Activated CD8-positive, alpha-beta memory T cell treated with anti-CD3 and anti-CD28 coated beads, Interleukin-2, amount 50 U/mL, for 1 hour (primary cell): ENCODE data around the gene CAMTA2.
"Not testable (repeated sequence)": the region's sequence is repeated elsewhere in the genome, so short reads cannot be mapped to it uniquely, and the experiment has no call there.

Experiments
- DNase-seq: peaks from one replicate; pipeline ENCODE4 v3.0.0-alpha.2; 2020; ENCODE audit errors: extremely low read depth

CAMTA2 gene

GRCh38 chr17:4986951-4987766 is at the start of gene CAMTA2:
CAMTA2 (minus strand) TSS chr17:4987675; CDS start chr17:4986222, 1,453 bp downstream.
- DNase-seq, result peak; percentile 64

GRCh38 chr17:5035315-5035714 is 47.8 kb upstream of the CAMTA2 start, which contains the start of gene SLC52A1:
SLC52A1 (minus strand) TSS chr17:5035426; CDS start chr17:5034606, 820 bp downstream.
- no peak for DNase-seq

GRCh38 chr17:5034651-5035050 is 47.2 kb upstream of the CAMTA2 start:
- DNase-seq, result no peak

- DNase-seq, result no peak
These were observed 46.6 kb upstream of the CAMTA2 start for GRCh38 chr17:5034063-5034462.

GRCh38 chr17:5033352-5034015 is 46.0 kb upstream of the CAMTA2 start:
- DNase-seq, result no peak

- no peak for DNase-seq
These were observed 45.4 kb upstream of the CAMTA2 start for GRCh38 chr17:5032865-5033264.

GRCh38 chr17:5031365-5032082 is 44.0 kb upstream of the CAMTA2 start:
- peak; percentile 47 for DNase-seq

- DNase-seq, result not testable (repeated sequence)
These were observed 42.7 kb upstream of the CAMTA2 start for GRCh38 chr17:5030168-5030567.

GRCh38 chr17:5027916-5028315 is 40.4 kb upstream of the CAMTA2 start:
- DNase-seq, result no peak

GRCh38 chr17:5027299-5027698 is 39.8 kb upstream of the CAMTA2 start:
- no peak for DNase-seq

- DNase-seq, result no peak
These were observed 37.1 kb upstream of the CAMTA2 start for GRCh38 chr17:5024604-5025003.

- DNase-seq, result no peak
These were observed 36.2 kb upstream of the CAMTA2 start for GRCh38 chr17:5023588-5024147.

GRCh38 chr17:5022171-5022711 is 34.8 kb upstream of the CAMTA2 start:
- no peak for DNase-seq

- no peak for DNase-seq
These were observed 33.1 kb upstream of the CAMTA2 start for GRCh38 chr17:5020502-5021023.

GRCh38 chr17:5019475-5019956 is 32.0 kb upstream of the CAMTA2 start:
- DNase-seq, result no peak

GRCh38 chr17:5014357-5014756 is 26.9 kb upstream of the CAMTA2 start:
- DNase-seq, result no peak

GRCh38 chr17:5011928-5012327 is 24.5 kb upstream of the CAMTA2 start:
- DNase-seq, result no peak

GRCh38 chr17:5003214-5003867 is 15.9 kb upstream of the CAMTA2 start:
- no peak for DNase-seq

- DNase-seq, result no peak
These were observed 14.8 kb upstream of the CAMTA2 start for GRCh38 chr17:5002121-5002788.

- no peak for DNase-seq
These were observed 12.8 kb upstream of the CAMTA2 start for GRCh38 chr17:5000237-5000639.
